Testis (tissue), 2 donors: Measurements from ENCODE around the gene SLC17A7.

Experiments
- POLR2A ChIP-seq: fragments of 450-650 bp; IDR thresholded peaks from one replicate; pipeline ENCODE4 v1.6.1; 2017; ENCODE audit warnings: antibody characterized with exemption, mild to moderate bottlenecking, moderate library complexity
- TF ChIP-seq, protein P1 (sequence below), 3 experiments: fragments of 450-650 bp in 2 of 3; fragments of 200-600 bp in 1 of 3; sonication (generic) in 1 of 3; IDR thresholded peaks; one replicate each; pipeline ENCODE4 v1.5.1; 2016 to 2019; ENCODE audit warnings: antibody characterized with exemption in 3 of 3, mild to moderate bottlenecking in 2 of 3, moderate library complexity in 1 of 3

GRCh38 chr19:49400029-49400428, 41.3 kb downstream of the SLC17A7 start:
- TF ChIP-seq, protein P1, sequence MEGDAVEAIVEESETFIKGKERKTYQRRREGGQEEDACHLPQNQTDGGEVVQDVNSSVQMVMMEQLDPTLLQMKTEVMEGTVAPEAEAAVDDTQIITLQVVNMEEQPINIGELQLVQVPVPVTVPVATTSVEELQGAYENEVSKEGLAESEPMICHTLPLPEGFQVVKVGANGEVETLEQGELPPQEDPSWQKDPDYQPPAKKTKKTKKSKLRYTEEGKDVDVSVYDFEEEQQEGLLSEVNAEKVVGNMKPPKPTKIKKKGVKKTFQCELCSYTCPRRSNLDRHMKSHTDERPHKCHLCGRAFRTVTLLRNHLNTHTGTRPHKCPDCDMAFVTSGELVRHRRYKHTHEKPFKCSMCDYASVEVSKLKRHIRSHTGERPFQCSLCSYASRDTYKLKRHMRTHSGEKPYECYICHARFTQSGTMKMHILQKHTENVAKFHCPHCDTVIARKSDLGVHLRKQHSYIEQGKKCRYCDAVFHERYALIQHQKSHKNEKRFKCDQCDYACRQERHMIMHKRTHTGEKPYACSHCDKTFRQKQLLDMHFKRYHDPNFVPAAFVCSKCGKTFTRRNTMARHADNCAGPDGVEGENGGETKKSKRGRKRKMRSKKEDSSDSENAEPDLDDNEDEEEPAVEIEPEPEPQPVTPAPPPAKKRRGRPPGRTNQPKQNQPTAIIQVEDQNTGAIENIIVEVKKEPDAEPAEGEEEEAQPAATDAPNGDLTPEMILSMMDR (IDR thresholded peaks at IDR 0.05): no peak
- no peak for TF ChIP-seq POLR2A
